Skin epidermis (tissue), 12 donors: ENCODE results near the gene GALNS.
A peak's percentile ranks its signal among the peaks of the same experiment; 100 is the strongest.
"Not testable (repeated sequence)": the region's sequence is repeated elsewhere in the genome, so short reads cannot be mapped to it uniquely, and the experiment has no call there.

Experiments used
- H3K27ac ChIP-seq, 21 experiments: fragments of 200-600 bp; sonication (generic) in 11 of 21; one replicate each; pipeline ENCODE4 v1.5.0; 2020; ENCODE audit warnings: mild to moderate bottlenecking in 3 of 21, inconsistent platforms in 2 of 21, moderate library complexity in 2 of 21
- H3K4me3 ChIP-seq, 7 experiments: fragments of 200-600 bp; sonication (generic) in 2 of 7; one replicate each; pipeline ENCODE4 v1.5.0; 2020; ENCODE audit warnings: inconsistent platforms in 2 of 7, mild to moderate bottlenecking in 2 of 7, moderate library complexity in 1 of 7

Gene GALNS

GRCh38 chr16:88793251-88793954 lies 63.3 kb downstream of the GALNS start:
- Histone ChIP-seq H3K27ac (peak overlapping the region in 3 of 21 experiments; percentile 24 to 69 (median 35)), H3K4me3 (no peak overlapping the region)

- Histone ChIP-seq H3K4me3 (no peak overlapping the region), H3K27ac (peak overlapping the region in 1 of 21 experiments; percentile 23)
Measured at GRCh38 chr16:88792668-88793250, 64.0 kb downstream of the GALNS start.

- Histone ChIP-seq H3K27ac (peak overlapping the region in 2 of 21 experiments; percentile 23 to 68), H3K4me3 (no peak overlapping the region)
Measured at GRCh38 chr16:88792078-88792550, 64.6 kb downstream of the GALNS start.

GRCh38 chr16:88790312-88791211 lies 66.2 kb downstream of the GALNS start:
- Histone ChIP-seq H3K4me3 (no peak overlapping the region), H3K27ac (peak overlapping the region in 14 of 21 experiments; percentile 9 to 92 (median 63))

GRCh38 chr16:88789594-88789993 lies 67.2 kb downstream of the GALNS start:
- no peak overlapping the region for H3K4me3 ChIP-seq
- H3K27ac ChIP-seq = peak overlapping the region in 6 of 21 experiments; percentile 12 to 92 (median 73)

GRCh38 chr16:88788749-88789148 lies 68.0 kb downstream of the GALNS start:
- not testable (repeated sequence) for H3K4me3 ChIP-seq, H3K27ac ChIP-seq

- Histone ChIP-seq H3K27ac (no peak overlapping the region), H3K4me3 (no peak overlapping the region)
Measured at GRCh38 chr16:88787579-88788314, 69.0 kb downstream of the GALNS start.

GRCh38 chr16:88785106-88785924 lies 71.4 kb downstream of the GALNS start, which contains the start of gene PIEZO1:
TSS of gene PIEZO1 (minus strand) at chr16:88785220. CDS start at chr16:88784964, 256 bp downstream.
- Histone ChIP-seq H3K27ac (peak within 1 kb of the TSS; percentile 60 to 98 (median 96)), H3K4me3 (peak within 1 kb of the TSS; percentile 59 to 88 (median 72))

- peak overlapping the region; percentile 60 to 98 (median 96) for H3K27ac ChIP-seq
- peak overlapping the region; percentile 59 to 88 (median 72) for H3K4me3 ChIP-seq
Measured at GRCh38 chr16:88784856-88785105, 72.0 kb downstream of the GALNS start.

- H3K4me3 ChIP-seq = peak overlapping the region; percentile 59 to 88 (median 72)
- peak overlapping the region; percentile 60 to 98 (median 96) for H3K27ac ChIP-seq
Measured at GRCh38 chr16:88784074-88784855, 72.5 kb downstream of the GALNS start.

- Histone ChIP-seq H3K27ac (peak overlapping the region; percentile 60 to 98 (median 96)), H3K4me3 (peak overlapping the region; percentile 59 to 88 (median 72))
Measured at GRCh38 chr16:88783391-88784073, 73.2 kb downstream of the GALNS start.

GRCh38 chr16:88782454-88783390 lies 74.0 kb downstream of the GALNS start:
- Histone ChIP-seq H3K4me3 (peak overlapping the region; percentile 59 to 88 (median 72)), H3K27ac (peak overlapping the region in 20 of 21 experiments; percentile 41 to 98 (median 96))

- Histone ChIP-seq H3K4me3 (no peak overlapping the region), H3K27ac (peak overlapping the region; percentile 24 to 98 (median 94))
Measured at GRCh38 chr16:88781140-88782077, 75.3 kb downstream of the GALNS start.

- Histone ChIP-seq H3K4me3 (no peak overlapping the region), H3K27ac (peak overlapping the region in 20 of 21 experiments; percentile 0 to 98 (median 86))
Measured at GRCh38 chr16:88780142-88781062, 76.3 kb downstream of the GALNS start.
